GM18519 (cell line): ENCODE measurements around the gene MAMSTR.
"Not testable (repeated sequence)": the region's sequence is repeated elsewhere in the genome, so short reads cannot be mapped to it uniquely, and the experiment has no call there.

ENCODE experiments used
- ATAC-seq: cut with Tn5 transposase; IDR thresholded peaks from one replicate; pipeline ENCODE4 v1.9.1; 2021; ENCODE audit warnings: mild to moderate bottlenecking, moderate library complexity; ENCODE audit not compliant: unreplicated experiment, low FRiP score

The MAMSTR gene

GRCh38 chr19:48722196-48722708 is 2.7 kb upstream of the MAMSTR start:
- no peak for ATAC-seq

DNA sequence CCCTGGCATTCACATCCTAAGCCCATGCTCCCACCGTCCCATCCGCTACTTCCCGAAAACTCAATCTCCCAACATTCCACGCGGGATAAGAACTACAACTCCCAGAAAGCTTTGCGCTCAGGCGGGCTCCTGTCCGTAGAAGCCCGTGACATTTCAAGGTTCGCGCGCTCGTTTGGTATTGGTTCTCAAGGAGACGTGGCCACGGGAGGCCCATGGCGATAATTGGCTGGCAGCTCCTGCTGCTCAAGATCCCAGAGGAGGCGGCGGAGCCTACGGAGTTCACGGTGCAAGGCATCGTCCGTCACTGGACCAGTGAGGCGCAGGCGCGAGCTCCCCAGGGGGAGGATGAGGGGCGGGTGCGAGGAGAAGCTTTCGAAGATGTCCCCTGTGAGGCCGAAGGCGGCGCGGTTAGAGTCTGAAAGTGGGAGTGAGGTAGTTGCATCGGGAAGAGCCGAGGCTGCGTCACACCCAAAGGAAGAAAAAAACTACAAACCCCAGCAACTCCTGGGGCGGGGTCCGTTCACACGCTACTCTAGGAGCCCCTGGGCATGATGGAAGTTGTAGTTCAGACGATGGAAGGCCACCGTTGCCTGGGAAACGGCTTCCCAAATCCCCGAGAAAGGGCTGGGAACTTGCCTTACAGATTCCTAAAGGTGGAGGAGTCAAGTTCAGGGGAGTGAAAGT is 1.2 kb upstream of the MAMSTR start:
- peak; percentile 75 for ATAC-seq

GRCh38 chr19:48720251-48720612 is 707 bp upstream of the MAMSTR start:
- no peak for ATAC-seq

GRCh38 chr19:48718711-48719231 is 754 bp downstream of the MAMSTR start:
- no peak for ATAC-seq

GRCh38 chr19:48718106-48718505 is 1.4 kb downstream of the MAMSTR start:
- not testable (repeated sequence) for ATAC-seq

- no peak for ATAC-seq
These were observed 2.8 kb downstream of the MAMSTR start for GRCh38 chr19:48716562-48717291.

DNA sequence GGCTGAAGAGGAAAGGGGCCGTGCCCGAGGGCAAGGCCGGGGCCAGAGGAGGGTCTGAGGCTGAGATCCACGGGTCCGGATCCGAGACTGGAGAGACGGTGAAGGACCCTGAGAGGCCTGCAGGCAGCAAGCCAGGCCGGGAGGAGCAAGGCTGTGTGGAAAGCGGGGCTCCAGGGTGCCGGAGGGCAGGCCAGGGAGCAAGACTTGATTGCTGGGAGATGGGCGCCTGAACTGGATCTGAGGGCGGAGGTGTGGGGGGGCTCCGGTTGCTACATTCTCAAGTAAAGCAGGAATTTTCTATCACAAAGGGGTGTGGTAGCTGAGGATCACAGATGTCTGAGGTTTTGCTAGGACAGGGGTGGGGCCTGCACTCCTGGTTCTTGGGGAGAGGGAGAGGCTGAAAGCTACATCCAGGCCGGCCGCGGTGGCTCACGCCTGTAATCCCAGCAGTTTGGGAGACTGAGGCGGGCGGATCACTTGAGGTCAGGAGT is 3.8 kb downstream of the MAMSTR start:
- no peak for ATAC-seq

DNA sequence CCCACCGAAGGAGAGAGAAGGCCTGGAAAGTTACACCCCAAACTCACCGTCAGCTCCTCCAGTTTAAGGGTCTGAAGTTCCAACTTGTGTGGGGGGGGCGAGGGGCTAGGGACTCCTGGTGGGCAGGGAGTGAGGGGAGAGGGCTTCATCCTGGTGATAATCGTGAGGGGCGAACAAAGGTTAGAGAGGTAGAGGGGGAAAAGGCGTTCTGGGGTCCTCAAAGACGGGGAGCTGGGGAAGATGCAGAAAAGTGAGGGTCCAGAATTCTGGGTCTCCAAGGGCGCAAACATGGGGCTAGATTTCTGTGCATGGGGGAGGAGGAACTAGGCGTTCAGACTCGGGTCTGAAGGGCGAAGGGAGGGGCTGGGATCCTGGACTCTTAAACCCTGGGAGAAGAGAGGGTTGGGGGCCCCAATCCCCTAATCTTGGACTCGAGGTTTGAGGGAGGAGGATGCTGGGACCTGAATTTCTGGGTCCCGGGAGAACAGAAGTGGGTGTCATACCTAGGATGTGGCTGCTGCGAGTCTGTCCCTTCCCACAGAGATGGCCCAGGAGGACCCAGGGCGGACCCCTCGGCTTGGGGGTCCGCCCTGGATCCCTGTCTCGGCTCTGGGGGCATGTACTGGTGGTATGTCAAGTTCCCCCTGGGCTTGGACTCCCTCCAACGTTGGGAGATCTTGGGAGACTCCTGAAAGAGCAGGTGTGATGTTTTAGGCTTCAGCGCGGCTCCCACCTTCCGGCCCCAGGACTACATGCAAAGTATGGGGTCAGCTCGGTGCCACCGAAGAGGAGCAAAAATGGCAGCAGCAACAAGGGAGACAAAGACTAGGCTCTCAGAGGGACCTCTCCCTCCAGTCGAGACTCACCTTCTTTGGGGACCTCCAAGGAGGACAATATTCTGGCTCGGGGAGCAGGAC is 4.5 kb downstream of the MAMSTR start:
- no peak for ATAC-seq

DNA sequence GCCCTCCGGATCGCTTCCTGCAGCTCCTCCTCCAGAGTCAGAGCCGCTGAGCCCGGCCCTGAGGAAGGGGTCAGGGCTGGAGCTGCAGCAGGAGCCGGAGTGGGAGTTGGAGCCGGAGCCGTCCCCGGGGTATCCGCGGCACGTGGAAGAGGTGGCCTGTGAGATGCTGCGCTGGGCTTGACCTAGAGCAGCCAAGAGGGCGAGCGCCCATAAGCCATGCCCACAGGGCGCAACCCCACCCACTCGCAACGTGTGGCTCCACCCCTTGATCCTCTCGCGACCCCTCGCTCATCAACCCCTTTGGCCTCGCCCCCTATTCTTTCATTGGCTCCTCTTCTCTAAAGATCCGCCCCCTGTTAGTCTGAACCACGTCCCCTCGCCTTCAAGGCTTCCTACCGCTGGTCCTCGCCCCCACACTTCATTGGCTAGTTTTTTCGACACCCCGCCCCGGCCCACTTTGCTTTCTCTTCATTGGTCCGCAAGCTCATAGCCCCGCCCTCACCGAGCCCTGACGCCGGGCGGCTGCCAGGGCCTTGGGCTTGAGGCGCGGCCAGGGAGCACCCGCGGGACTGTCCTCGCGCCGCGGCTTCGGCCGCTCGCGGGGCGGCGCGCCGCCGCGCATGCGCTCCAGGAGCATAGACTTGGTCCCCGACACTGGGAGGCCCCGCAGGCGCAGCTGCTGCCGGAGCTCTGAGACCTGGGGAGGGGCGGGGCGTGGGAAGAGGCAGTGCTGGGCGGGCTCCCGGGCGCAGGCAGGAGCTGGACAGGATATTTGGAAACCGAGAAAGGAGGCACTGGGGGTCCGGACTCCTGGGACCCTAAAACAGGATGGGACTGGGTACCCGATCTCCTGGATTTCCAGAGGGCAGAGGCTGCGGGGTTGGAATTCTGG is 5.4 kb downstream of the MAMSTR start:
- ATAC-seq = peak; percentile 72

DNA sequence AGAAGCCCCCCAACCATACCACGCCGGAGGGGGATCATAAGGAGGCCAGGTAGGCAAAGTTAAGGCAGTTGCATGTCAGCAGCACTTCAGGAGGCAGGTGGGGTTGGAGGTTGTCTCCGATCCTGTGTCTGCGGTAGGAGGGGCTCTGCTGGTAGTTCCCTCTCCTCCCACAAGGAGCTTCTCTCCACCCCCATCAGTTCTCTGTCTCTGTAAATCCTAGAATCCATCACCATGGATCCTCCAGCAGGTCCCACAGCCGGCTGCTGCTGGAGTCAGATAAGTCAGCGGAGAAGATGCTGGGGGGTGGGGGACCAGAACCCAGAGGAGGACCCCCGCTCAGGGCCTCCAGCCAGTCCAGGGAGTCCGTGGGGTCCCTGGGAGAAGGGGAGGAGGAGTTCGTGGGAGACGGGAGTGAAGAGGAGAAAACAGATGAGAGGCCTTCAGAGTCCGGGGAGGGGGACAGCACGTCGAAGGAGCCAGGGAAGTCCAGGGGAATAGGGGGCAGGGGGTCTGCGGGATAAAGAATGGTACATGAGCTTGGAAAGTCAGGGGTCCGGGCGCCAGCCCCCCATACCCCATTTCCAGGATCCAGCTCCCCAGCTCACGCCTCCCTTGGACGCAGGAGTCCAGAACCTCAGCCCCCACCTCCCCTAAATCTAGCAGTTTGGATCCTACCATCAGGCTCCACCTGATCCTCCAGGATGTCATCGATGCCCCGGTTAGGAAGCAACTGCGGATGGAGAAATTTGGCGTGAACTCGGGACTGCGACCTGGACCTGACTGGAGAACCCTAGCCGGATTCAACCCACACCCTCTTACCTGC is 6.3 kb downstream of the MAMSTR start:
- ATAC-seq = no peak

DNA sequence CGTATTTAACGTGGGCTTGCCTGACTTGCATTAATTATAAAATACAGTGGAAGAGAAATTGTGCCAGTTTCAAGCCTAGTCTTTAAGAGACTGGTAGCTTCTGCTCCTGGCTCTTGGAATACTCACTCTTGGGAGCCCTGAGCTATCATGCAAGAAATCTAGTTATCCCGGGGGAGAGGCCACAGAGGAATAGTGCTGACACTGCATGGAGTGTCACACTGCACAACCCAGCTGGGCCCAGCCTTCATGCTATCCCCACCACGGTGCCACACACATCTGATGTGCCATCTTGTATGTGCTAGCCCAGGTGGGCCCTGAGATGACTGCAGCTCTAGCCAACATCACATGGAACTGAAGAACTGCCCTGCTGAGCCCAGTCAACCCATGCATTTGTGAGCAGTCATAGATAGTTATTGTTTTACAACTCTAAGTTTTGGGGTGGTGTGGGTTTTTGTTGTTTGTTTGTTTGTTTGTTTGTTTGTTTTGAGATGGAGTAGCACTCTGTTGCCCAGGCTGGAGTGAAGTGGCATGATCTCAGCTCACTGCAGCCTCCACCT is 8.3 kb downstream of the MAMSTR start:
- ATAC-seq = no peak

DNA sequence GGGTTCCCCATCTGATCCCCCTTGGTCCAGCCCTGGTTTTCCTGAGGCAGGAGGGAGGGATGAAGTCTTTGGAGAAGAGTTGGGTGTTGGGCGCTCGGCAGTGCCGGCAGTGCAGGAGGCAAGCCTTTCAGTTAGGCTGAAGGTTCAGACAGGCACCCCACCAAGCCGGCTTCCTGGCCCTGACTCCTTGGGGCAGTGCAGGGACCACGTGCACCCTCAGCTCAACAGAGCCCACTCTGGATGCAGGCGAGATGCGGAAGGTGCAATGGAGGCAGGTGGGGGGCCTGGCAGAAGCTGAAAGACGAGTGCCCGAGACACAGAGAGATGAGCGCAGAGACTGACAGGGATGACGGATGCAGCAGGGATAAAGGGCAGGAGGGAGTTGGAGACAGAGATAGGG is 11.1 kb downstream of the MAMSTR start:
- ATAC-seq = no peak

DNA sequence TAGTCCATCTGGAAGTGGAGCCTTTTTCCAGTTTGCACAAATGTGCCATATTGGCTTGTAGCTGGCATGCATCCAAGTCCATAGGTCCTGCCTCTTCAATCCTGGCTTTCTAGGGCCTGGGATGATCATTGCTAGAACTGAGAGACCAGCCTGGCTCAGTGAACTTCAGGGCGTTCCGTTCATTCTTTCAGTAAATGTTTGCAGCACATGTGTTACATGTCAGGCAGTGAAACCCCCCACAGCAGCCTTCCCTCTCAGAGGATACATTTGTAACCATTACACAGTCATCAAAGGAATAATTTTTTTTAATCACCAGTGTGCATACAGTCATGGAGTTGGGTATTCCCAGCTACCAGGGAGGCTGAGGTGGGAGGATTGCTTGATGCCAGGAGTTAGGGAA is 14.1 kb downstream of the MAMSTR start:
- ATAC-seq = no peak

DNA sequence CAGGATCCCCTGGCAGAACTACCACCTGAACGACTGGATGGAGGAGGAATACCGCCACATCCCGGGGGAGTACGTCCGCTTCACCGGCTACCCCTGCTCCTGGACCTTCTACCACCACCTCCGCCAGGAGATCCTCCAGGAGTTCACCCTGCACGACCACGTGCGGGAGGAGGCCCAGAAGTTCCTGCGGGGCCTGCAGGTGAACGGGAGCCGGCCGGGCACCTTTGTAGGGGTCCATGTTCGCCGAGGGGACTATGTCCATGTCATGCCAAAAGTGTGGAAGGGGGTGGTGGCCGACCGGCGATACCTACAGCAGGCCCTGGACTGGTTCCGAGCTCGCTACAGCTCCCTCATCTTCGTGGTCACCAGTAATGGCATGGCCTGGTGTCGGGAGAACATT is 16.2 kb downstream of the MAMSTR start:
- ATAC-seq = no peak

DNA sequence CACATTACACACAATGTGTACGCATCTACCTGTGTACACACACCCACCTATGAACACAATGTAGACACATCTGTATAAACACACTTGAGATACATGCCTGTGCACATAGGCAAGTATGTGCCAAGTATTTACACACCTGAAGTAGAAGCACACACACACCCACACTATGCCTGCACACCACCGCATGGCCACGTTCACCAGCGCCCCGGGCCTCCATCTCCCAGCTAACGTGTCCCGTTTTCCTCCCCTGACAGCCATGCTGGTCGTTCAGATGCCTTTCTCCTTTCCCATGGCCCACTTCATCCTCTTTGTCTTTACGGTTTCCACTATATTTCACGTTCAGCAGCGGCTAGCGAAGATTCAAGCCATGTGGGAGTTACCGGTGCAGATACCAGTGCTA is 16.8 kb downstream of the MAMSTR start:
- ATAC-seq = no peak

GRCh38 chr19:48698046-48698445 is 21.5 kb downstream of the MAMSTR start:
- ATAC-seq = no peak

GRCh38 chr19:48696353-48697010 is 23.0 kb downstream of the MAMSTR start:
- ATAC-seq = no peak

DNA sequence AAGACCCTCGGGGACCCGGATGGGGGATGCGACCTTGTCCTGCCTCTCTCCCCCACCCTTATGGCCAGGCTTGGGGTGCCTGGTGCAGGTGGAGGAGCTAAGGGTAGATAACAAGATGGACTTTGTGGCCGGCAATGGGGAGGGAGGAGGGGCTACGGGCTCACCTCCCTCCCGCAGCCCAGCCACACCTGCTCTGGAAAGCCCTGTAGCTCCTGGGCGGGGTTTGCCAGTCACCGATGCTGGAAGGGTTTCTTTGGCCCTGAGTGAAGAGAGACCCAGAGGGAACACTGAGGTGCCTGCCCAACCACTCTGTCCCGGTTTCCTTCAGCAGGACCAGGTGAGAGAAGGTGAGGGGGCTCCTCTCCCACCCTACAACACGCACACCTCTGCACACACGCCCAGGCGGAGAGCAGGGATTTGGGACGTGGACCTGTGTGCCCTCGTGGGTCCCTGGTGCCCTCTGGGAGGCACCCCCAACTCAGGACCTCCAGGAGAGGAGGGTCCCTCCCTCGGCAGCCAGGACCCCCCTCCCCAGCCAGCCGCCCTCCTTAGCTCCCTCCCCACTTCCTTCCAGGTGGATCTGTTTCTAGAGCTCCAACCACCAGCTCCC is 23.7 kb downstream of the MAMSTR start, which contains the start of gene FUT2:
Gene FUT2 (plus strand): TSS at position 229 of the 610 bp plus-strand sequence. CDS start 6,986 bp downstream, outside the sequence.
- ATAC-seq = no peak
